GM19452 (cell line): ENCODE data around the gene PIK3C2B.

ENCODE experiments used
- ATAC-seq: cut with Tn5 transposase; IDR thresholded peaks from one replicate; pipeline ENCODE4 v1.9.1; 2021; ENCODE audit not compliant: unreplicated experiment

PIK3C2B gene

GRCh38 chr1:204447190-204447589 is 47.4 kb downstream of the PIK3C2B start:
- no peak for ATAC-seq

- peak; percentile 77 for ATAC-seq
These were observed 48.0 kb downstream of the PIK3C2B start for GRCh38 chr1:204446413-204447111.

GRCh38 chr1:204445860-204446412 is 48.7 kb downstream of the PIK3C2B start:
- ATAC-seq = no peak
